GM19239 (cell line): ENCODE measurements around the gene CENPX.

Experiments
- DNase-seq: peaks from one replicate; pipeline ENCODE4 v3.0.0; 2011; ENCODE audit warnings: low spot score; ENCODE audit not compliant: insufficient read length
- FAIRE-seq: peaks from 2 replicates; lab custom pipeline; 2011; peaks lifted over from hg19 to GRCh38; lab: Jason Lieb, UNC

The CENPX gene

GRCh38 chr17:82055965-82056728 lies 33.5 kb upstream of the CENPX start:
- no peak for DNase-seq
- FAIRE-seq, result no peak

- DNase-seq, result no peak
- no peak for FAIRE-seq
These were observed 32.6 kb upstream of the CENPX start for GRCh38 chr17:82055023-82055964.

GRCh38 chr17:82054351-82055022 lies 31.8 kb upstream of the CENPX start:
- DNase-seq (no peak), FAIRE-seq (no peak)

- no peak for DNase-seq
- FAIRE-seq, result no peak
These were observed 31.0 kb upstream of the CENPX start for GRCh38 chr17:82053556-82054263.

- DNase-seq (no peak), FAIRE-seq (no peak)
These were observed 30.5 kb upstream of the CENPX start for GRCh38 chr17:82053130-82053529.

DNA sequence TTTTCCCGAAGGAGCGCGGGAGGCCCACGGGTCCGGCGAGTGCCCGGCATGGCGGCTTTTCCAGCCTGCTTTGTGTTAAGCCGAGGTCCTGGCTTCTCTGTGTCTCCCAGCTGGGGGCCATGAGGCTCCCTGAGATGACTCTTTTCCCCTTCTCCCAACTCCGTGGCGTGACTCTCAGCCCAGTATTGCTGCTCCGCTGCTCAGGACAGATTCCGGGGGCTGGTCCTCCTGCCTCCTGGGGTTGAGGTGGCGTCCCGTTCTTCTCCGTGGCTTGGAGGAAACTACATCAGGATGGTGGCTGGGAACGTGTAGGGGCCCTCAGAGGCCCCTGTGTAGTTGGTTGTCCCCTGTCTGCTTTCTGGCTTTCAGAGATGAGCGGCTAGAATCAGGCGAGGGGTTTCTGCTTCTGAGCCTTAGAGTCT lies 30.0 kb upstream of the CENPX start:
- FAIRE-seq (no peak), DNase-seq (no peak)

GRCh38 chr17:82051776-82052637 lies 29.3 kb upstream of the CENPX start, which contains the start of the genes GPS1 and RFNG:
GPS1 (plus strand) TSS chr17:82051898; CDS start chr17:82051932, 34 bp downstream.
RFNG (minus strand) TSS chr17:82051811; CDS start chr17:82051766, 45 bp downstream.
- FAIRE-seq, result peak; percentile 61
- DNase-seq, result peak; percentile 100

- DNase-seq (no peak), FAIRE-seq (no peak)
These were observed 28.3 kb upstream of the CENPX start for GRCh38 chr17:82050761-82051641.

- DNase-seq (no peak), FAIRE-seq (no peak)
These were observed 27.6 kb upstream of the CENPX start for GRCh38 chr17:82050152-82050760.

- FAIRE-seq (no peak), DNase-seq (no peak)
These were observed 26.9 kb upstream of the CENPX start for GRCh38 chr17:82049521-82049971.

- DNase-seq, result no peak
- no peak for FAIRE-seq
These were observed 26.4 kb upstream of the CENPX start for GRCh38 chr17:82049106-82049505.

GRCh38 chr17:82048571-82048971 lies 25.9 kb upstream of the CENPX start:
- DNase-seq (no peak), FAIRE-seq (no peak)

GRCh38 chr17:82047914-82048570 lies 25.4 kb upstream of the CENPX start:
- DNase-seq (no peak), FAIRE-seq (no peak)

GRCh38 chr17:82047379-82047778 lies 24.7 kb upstream of the CENPX start:
- FAIRE-seq, result no peak

GRCh38 chr17:82046903-82047302 lies 24.2 kb upstream of the CENPX start:
- no peak for FAIRE-seq
- no peak for DNase-seq

More at GRCh38 chr17:82047379-82047778, 24.7 kb upstream of the CENPX start:
- DNase-seq, result no peak

DNA sequence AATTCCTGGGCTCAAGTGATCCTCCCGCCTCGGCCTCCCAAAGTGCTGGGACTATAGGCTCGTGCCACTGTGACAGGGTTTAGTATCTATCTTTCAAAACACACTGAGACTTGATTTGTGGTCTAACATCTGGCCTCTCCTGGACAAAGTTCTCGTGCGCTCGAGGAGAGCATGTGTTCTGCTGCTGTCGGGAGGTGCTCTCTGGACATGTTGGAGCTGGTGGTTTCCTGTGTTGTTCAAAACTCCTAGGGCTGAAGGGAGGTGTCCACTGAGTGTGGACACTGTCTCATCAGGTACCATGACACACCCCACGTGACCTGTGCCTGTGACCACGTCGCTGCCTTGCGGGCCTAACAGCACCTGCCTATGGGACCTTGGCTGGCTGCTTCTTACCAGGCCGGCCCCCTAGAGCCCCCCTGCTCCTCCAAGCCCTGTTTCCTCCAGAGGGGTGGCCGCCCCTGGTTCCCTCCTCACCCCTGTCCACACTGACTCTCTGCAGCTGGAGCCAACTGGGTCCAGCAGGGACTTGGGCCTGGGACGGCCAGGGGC lies 23.3 kb upstream of the CENPX start:
- FAIRE-seq, result no peak
- no peak for DNase-seq

DNA sequence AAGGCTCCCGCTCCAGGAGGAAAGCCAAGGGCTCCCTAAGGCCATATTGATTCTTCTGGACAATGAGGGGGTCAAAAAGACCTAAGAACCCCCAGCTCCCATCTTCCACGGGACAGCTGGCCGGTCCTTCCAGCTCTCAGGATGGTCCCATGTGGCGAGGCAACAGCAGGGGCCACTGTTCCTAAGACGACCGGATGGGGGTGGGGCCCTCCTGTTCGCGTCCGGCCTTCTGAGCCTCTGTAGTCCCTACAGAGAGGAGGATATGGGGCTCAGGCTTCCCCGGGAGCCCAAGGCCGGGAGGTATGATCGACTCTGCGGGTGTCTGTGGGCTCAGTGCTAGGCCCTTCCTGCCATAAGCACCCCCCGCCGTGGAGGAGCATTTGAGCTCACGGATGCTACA lies 20.8 kb upstream of the CENPX start:
- no peak for FAIRE-seq
- DNase-seq, result no peak
